PC-3 (cell line): ENCODE results near the gene TBL3.

ENCODE experiments used
- CTCF ChIP-seq: fragments of 300-600 bp; sonication (generic); conservative IDR thresholded peaks from 2 replicates; pipeline ENCODE4 v1.5.1; 2017; ENCODE audit warnings: antibody characterized with exemption, low read depth, mild to moderate bottlenecking, low read length
- EZH2 ChIP-seq: fragments of 300-600 bp; sonication (generic); IDR thresholded peaks from one replicate; pipeline ENCODE4 v1.6.1; 2017; ENCODE audit warnings: antibody characterized with exemption, mild to moderate bottlenecking, low read length; ENCODE audit not compliant: unreplicated experiment
- EZH2phosphoT487 ChIP-seq: fragments of 300-600 bp; sonication (generic); IDR thresholded peaks from 2 replicates; pipeline ENCODE4 v1.6.1; 2018; ENCODE audit warnings: mild to moderate bottlenecking, antibody characterized with exemption, low read length, borderline replicate concordance

DNA sequence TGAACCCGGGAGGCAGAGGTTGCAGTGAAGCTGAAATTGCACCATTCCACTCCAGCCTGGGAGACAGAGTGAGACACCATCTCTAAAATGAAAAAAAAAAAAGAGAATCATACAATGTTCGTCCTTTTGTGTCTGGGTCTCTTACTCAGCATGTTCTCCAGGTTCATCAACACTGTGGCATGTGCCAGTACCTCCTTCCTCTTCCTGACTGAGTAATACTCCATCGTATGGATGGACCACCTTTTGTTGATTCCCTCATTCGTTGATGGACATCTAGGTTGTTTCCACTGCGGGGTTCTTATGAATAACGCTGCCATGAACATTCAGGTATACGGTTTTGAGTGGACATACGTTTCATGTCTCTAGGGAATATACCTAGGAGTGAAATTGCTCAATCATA, 49.5 kb upstream of the TBL3 start:
- TF ChIP-seq CTCF = no peak
- TF ChIP-seq EZH2phosphoT487 = no peak
- TF ChIP-seq EZH2 = no peak
